Measurements from ENCODE around the gene CRYM.
"Not testable (repeated sequence)": the region's sequence is repeated elsewhere in the genome, so short reads cannot be mapped to it uniquely, and the experiment has no call there.

Gene CRYM

DNA sequence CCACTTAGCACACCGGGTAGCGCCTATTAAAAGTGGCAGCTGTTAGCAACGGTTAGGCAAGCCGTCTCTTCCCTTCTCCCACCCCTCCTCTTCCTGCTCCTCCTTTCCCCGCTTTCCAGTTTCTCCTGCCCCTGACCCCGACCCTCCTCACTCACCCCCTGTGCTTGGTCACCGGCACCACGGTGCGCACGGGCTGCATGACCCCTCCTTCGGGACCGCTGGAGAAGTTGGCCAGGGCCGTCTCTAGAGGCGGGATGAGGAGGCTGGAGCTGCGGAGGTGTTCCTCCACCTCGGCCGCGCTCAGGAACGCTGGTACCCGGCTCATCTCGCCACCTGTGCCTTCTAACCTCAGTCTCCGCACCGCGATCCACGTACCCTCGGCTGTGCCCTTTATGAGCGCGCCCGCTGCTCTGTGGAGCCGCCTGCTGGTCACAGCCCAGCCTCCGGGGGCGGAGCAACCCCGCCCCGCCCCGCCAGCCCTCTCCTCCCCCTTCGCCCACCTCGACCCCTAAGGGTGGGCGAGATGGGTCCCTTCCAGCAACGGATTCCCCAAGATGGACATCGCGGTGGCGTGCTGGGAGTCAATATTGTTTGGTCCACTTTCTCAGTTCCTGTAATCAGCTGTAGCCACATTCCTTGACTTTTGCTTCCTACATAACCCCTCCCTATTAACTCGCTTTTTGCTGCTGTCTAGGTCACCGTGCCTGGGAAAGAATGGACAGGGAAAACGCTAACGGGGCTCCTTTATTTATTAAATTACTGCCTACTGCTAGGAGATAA, at the start of gene CRYM:
Gene CRYM, minus strand, starts transcription at position 364 of the 780 bp plus-strand sequence. Its CDS starts 39 bp downstream, at position 325.
- peak; percentile 68 for DNase-seq

- no peak for DNase-seq
Measured at GRCh38 chr16:21327046-21327445, 49.0 kb upstream of the CRYM start.

DNA sequence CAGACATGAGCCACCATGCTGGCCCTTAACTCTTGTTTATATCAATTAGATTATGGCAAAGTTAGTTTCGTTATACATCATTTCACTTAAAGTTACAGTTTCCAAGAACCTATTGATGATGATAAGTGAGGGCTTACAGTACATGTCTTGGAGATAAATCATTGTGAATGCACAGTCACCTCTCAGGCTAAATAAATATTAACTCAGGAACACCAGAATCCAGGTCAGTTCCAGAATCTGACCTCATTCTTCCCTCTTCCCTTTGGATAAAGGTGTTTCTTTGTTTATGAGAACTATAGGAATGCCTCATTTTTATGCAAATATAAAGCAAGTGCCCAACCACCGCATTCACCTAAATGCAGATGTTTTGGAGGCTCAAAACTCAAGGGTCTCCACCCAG, 48.4 kb upstream of the CRYM start:
- no peak for DNase-seq

DNA sequence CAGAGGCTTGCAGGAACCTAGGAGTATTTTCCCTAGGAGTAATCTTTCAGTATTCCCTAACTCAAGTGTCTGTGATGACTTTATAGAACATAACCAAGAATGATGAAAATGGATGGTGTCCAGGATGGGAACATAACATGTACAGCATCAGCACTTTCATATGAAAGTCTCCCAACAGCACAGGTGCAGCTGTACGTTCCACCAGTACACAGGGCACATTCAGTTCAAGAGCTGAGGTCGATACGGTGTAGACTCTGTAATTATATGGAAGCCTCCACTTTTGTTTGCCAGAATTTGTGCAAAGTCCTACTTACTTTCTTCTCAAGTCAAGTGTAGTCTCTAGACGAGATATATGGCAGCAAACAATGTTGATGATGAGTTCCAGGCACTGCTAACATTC, 46.2 kb upstream of the CRYM start:
- DNase-seq = no peak

DNA sequence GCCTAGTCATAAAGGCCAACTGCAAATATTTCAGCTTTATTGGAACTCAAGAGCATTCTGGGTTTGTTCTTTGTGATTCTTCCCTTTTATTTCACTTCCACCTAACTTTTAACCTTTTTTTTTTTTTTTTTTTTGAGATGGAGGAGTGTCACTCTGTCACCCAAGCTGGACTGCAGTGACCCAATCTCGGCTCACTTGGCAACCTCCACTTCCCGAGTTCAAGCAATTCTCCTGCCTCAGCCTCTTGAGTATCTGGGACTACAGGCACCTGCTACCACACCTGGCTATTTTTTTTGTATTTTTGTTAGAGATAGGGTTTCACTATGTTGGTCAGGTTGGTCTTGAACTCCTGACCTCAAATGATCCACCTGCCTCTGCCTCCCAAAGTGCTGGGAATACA, 44.2 kb upstream of the CRYM start:
- DNase-seq = not testable (repeated sequence)

DNA sequence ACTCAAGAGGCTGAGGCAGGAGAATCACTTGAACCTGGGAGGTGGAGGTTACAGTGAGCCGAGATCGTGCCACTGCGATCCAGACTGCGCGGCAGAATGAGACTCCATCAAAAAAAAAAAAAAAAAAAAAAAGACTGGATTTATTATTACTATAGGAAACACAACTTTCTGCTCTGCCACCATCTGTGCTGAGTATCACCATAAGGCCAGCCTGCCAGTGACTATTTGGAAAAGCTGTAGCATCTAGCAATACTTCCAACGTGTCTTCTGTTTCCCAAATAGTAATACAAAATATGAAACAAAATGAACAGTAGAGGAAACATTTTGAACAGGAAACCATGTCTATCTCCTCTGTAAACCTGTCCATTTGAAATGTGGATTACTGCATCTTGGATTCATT, 43.6 kb upstream of the CRYM start:
- DNase-seq = no peak

- no peak for DNase-seq
Measured at GRCh38 chr16:21314339-21314738, 36.2 kb upstream of the CRYM start.

- not testable (repeated sequence) for DNase-seq
Measured at GRCh38 chr16:21312863-21313372, 34.8 kb upstream of the CRYM start.

- not testable (repeated sequence) for DNase-seq
Measured at GRCh38 chr16:21312046-21312445, 34.0 kb upstream of the CRYM start.

GRCh38 chr16:21306712-21307111, 28.6 kb upstream of the CRYM start:
- DNase-seq = not testable (repeated sequence)

GRCh38 chr16:21302898-21303528, 24.9 kb upstream of the CRYM start:
- DNase-seq = peak; percentile 6

DNA sequence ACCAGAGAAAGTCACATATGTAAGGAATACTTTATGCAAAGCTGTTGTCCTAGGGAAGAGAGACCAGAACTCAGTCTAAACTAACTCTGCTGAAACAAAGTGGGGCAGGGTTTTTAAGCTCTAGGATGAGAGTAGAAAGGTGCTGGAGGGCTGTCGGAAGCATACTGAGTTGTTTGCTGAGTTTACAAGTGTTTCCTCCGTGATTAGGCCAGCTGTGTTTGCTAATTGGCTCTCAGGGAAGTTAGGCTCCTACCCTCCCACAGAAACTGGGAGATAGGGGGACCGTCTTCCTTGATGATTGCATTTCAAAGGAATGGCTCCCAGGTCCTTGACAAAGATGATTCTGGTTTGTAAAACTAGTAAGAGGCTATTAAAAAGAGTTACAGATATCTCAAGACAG, 24.4 kb upstream of the CRYM start:
- no peak for DNase-seq

- no peak for DNase-seq
Measured at GRCh38 chr16:21301895-21302291, 23.8 kb upstream of the CRYM start.

DNA sequence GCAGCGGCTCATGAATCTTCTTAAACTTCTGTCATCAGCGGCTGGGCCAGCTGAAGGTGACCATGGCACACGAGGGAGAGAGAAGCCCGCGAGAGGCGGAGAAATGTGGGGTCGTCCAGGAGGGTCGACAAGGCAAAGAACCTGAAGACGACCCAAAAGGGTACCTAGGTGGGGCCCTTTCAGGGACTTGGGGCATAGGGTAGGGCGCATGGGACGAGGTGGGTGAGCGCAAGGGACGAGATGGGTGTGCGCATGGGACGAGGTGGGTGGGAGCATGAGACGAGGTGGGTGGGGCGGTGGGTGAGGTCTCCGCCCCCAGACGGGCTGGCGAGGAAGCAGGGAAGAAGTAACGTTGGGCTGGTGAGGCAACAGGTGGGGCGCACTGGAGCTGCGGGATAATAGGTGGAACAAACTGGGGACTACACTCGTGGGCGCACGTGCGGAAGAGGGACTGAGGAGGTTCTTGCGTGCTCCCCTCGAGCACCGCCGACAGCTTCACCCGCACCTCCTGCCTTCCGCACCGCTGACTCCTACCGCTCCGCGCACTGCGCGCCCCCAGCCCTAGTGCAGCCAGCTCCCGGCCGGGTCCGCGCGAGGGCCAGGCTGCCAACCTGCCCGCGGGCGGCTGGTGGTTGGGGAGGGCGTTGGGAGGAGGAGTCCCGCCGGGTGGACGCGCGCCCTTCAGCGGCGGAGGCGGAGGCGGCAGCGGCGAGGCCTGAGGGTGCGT, 23.2 kb upstream of the CRYM start:
- DNase-seq = peak; percentile 76

DNA sequence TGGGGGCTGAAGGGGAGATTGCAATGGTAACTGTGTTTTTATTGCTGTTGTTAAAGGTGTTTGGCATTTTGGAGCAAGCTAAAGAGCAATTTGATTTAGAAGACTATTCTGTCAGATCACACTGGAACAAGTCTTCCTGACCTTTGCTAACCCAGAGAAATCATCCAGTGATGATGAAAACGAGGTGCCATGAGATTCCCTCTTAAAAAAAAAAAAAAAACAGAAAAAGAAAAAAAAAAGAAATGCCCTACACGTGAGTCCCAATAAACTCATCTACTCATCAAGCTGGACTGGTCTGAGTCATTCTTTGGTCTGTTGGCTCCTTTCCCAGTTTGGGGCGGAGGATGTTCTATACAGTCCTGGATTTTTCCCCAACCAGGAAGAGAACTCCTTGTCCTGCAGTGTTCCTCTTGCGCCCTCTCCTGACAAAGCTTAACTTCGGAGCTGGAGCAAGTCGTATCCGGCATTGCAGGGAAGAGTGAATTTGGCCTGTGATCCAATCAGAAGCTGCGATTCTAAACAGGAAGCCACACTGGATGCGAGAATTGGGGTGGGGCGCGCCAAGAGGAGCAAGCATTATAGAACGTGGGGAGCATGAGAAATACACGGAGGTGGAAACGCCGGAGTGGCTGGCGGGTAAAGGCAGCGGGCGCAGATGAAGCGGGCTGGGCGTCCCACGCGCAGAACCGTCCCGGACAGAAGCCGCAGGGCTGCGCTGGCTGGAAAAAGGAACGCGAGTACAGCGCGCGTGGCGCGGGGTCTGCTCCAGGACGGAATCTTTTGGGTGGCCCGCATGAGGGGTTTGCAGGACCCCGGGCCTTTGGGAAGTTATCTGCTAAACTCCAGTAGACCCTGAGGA, 22.4 kb upstream of the CRYM start:
- DNase-seq = peak; percentile 82

DNA sequence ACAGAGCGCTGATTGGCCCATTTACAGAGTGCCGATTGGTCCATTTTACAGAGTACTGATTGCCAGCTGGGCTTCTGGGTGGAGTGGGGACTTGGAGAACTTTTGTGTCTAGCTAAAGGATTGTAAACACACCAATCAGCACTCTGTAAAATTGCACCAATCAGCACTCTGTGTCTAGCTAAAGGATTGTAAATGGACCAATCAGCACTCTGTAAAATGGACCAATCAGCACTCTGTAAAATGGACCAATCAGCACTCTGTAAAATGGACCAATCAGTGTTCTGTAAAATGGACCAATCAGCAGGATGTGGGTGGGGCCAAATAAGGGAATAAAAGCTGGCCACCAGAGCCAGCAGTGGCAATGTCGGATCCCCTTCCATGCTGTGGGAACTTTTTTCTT, 11.7 kb upstream of the CRYM start:
- not testable (repeated sequence) for DNase-seq

- DNase-seq = no peak
Measured at GRCh38 chr16:21285314-21285713, 7.2 kb upstream of the CRYM start.

- DNase-seq = no peak
Measured at GRCh38 chr16:21284414-21284813, 6.3 kb upstream of the CRYM start.

DNA sequence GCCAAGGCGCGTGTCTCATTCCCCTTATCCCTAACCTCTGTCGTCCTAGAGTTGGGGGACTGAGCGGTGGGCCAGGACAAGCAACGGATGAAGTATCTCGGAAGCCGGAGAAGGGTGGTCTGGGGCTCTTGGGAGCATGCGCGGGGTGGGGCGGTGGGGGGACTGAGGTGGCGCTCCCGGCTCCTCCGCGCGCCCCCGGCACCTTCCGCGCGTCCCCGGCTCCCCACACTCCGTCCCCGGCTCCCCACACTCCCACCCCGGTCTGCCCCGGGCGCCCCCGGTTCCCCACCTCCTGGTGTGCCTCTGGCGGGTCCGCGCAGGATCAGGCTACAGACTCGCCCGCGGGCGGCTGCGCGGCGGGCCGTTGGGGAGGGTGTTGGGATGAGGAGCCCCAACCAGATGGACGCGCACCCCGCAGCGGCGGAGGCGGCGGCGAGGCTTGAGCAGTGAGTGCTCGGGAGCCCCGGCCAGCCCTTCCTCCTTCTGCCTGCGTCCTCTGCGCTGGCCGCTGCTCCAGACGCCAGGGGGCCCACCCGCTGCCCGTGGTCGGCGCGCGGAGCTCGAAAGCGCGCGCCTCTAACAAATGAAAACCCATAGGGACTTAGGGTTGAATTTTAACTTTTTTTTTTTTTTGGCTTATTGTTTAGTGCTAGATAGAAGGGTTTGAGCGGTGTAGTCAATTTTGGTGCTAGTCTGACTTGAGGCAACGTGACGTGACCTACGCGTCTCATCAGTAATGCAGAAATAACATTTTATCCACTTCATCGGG, 5.6 kb upstream of the CRYM start:
- DNase-seq = peak; percentile 23

DNA sequence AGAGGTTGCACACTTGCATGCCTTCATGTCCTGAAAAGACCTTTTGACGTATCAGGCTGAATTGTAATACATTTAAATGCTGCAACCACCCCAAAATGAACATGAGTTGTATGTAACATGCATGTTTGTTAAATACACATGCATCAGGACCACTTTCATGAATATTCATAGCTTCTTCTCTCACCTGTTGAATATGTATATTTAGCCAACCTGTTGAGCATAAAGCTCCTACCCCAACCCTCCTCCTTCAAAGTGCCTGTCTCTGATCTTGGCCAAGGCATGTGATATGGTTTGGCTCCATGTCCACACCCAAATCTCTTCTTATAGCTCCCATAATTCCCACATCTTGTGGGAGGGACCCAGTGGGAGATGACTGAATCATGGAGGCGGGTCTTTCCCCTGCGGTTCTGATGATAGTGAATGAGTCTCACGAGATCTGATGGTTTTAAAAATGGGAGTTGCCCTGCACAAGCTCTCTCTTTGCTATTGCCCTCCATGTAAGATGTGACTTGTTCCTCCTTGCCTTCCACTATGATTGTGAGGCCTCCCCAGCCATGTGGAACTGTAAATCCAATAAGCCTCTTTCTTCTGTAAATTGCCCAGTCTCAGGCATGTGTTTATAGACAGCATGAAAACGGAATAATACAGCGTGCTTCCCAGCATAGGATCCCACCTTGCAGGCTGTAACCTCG, 3.8 kb upstream of the CRYM start:
- no peak for DNase-seq

DNA sequence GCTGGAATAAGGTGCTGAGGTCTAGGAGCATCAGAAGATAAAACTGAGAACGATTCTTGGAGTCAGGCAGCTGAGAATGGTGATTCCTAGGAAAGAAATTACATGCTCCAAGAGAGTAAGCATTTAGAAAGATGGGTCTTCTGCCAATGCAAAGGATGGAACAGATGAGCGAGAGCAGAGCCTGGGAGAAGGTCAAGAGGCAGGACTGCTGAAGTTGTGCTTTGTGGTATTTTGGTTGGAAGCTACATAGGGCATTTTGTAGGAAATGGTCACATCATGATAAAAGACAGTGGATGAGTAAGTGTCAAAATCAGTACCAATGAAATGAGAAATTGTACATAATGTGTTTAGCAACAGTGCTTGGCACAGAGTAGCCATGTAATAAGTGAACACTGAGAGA, 1.4 kb upstream of the CRYM start:
- DNase-seq = no peak

Data from stimulated activated CD4-positive, alpha-beta T cell treated with anti-CD3 and anti-CD28 coated beads, Interleukin-15, amount 100 ng/mL, for 24 hours (primary cell).